HG03066 (cell line): Measurements from ENCODE around the gene TBC1D9.

Experiments used
- ATAC-seq: cut with Tn5 transposase; IDR thresholded peaks from one replicate; pipeline ENCODE4 v1.9.1; 2021; ENCODE audit warnings: low read depth; ENCODE audit not compliant: unreplicated experiment

Gene TBC1D9

DNA sequence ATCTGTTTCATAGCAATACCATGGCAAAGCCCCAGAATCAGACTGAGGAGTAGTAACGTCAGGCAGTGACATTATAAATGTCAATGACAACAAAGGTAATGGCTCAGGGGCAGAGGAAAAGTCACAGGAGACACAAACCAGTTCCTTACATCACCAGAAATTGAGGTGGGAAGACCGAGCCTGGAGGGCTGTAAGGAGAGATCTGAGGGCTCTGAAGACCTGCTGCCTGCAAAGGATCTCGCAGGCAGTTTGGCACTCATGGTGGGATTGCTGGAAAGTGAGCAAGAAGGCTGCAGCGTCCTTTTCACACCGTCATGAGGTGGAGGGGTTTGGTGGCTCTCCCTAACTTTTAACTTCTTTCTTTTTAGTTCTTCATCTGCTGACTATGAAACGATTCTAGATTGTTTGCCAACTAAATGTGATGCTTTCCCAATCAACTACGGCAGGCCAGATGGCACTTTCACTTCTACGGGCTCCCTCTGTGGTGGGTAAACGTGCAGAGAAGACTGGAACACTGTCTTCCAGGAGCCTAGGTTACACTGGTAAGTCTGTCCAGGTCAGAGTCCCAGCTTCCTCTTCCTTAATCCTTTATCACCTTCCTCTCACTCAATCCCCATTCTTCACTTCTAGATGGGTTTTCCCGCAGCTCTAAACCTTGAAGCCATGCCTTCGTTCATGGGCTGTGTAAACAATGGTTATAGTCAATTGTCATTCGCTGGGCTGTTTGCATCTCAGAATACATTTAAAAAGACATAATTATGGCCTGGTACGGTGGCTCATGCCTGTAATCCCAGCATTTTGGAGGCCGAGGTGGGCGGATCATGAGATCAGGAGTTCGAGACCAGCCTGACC lies 58.2 kb downstream of the TBC1D9 start:
- ATAC-seq: no peak

DNA sequence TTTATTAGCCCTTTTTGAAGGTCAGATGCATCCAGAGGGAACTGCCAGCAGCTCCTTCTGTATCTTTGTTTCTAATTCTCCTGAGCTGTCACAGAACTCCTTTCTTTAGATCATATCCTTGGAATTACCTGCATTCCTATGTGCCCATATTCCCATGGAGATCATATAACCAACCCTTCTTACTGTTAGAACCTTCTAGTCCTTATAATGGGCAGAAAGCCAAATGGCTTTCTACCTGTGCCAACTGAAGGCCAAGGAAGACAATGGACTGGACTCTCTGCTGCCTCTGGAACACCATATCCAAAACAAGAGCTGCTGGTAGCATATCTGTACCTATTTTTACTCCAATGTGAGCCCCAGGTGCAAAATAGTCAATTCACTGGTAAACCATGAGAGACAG lies 60.7 kb downstream of the TBC1D9 start:
- no peak for ATAC-seq

DNA sequence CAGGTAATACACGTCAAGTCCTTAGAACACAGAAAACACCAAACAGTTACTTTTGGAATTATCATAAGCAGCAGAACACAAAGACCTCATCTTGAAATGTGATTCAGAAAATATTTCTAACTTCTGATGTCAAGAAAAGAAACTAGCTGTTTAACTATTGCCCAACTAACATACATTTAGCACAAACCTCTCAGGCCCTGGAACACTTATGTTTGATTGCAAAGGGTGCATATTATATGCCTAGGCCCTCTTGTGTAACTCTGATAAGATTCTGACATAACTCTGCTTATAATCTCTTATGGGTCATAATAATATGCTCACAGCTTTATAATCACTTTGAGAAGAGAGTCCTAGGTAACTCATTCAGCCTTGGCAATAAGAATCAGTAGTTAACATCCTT lies 62.6 kb downstream of the TBC1D9 start:
- ATAC-seq: no peak

DNA sequence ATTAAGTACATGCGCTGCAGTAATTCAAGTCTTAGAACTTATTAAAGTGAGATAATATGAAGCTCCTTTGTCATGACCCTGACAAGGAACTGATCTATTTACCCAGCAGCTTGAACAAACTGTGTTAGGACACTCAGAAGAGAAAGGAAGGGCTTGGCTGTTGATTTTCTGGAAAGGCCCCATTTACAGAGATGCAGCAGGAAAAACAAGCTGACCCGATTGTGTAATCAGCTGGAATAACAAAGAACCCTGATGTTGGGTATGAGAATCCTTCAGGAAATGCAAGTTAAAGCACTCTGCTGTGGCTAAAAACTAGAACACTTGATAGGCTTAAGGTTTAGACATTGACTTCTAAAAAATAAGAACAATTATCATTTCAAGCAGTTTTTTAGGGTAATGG lies 64.8 kb downstream of the TBC1D9 start:
- no peak for ATAC-seq

DNA sequence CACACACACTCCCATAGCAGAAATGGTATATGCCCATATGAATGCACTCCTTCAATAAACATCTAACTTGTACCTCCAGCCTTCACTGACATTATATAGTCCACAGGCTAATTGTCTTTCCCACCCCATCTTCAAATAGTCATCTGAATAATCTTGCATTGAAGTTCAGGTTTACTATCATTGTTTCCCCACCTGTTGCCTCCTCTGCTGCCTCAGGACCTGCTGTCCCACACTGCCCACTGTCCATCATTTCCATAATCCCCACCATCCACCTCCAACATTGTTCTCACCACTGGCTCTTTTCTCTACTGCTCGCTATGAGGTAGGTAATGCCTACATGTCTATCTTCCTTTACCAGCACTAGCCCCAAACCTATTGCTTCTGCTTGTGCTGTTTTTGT lies 66.1 kb downstream of the TBC1D9 start:
- ATAC-seq: no peak

DNA sequence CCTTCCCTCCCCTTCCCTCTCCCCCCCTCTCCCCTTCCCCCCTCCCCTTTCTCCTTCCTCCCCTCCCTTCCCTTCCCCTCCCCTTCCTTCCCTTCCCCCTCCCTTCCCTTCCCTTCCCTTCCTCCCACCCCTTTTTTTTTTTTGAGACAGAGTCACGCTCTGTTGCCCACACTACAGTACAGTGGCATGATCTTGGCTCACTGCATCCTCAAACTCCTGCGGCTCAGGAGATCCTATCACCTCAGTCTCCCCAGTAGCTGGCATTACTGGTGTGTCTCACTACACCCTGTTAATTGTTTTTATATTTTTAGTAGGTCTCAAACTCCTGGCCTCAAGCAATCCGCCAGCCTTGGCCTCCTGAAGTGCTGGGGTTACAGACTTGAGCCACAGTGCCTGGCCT lies 66.6 kb downstream of the TBC1D9 start:
- ATAC-seq: no peak

DNA sequence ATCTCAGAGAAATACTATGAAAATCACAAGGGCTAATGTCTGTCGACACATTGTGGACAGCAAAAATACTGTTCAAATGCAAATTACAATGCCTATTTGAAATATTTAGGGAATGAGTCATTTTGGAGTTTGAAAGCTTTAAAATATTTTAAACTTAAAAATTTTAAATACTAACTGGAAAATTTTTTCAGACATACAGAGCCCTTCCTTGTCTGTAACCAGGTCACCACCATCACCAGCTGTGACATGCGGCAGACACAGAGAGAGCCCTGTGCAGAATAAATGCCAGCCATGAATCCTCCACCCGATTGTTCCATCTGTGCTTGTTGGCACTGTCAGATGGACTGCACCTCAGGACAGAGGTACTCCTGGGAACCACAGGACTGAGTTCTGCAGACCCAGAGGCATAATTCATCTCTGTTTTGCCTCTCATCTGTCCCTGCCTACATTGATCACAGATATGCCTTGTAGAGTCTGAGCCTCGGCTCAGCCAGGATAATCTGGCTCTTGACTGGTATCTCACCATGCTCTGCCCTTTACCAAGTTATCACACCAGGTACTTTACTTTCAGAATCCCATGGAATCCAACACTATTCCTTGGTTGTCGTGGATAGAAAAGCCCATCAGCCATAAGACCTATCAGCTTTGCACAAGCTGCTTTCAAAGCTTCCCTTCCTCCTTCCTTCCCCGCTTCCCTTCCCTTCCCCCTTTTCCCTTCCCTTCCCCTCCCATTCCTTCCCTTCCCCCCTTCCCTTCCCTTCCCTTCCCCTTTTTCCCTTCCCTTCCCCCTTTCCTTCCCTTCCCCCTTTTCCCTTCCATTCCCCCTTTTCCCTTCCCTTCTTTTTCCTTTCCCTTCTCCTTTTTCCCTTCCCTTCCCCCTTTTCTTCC lies 67.2 kb downstream of the TBC1D9 start:
- no peak for ATAC-seq

DNA sequence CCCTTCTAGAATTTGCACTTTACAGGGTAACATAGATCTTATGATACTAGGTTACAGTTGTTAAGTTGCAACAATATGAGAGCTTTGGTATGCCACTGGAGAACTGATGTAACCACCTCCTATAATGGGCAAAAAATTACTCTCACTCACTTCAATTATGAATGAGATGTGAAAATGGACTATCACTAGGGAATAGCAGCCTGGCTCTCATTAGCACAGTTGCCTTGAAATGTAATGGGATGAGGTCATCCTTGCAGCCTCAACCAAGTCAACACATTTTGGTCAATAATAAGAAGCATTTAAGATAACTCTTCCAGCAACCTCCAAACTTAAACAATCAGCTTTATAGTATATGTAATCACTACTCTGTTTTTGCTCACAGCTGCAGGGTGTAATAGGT lies 69.4 kb downstream of the TBC1D9 start:
- no peak for ATAC-seq

DNA sequence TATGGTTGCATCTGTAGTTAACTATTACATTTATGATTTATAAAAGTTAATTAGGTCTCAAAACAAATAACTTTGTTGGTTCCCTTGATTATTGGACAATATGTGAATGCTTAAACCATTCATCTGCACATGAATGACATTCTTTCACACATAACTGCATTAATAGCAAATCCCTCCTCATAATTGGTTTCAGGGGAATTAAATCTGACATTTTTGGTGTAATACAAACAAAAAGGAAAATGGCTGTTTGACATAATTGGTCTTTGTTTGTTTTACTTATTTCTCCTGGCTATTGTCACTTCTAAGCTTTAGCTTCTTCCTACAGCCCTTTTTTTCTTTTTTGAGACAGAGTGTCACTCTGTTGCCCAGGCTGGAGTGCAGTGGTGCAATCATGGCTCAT lies 71.9 kb downstream of the TBC1D9 start:
- ATAC-seq: no peak

DNA sequence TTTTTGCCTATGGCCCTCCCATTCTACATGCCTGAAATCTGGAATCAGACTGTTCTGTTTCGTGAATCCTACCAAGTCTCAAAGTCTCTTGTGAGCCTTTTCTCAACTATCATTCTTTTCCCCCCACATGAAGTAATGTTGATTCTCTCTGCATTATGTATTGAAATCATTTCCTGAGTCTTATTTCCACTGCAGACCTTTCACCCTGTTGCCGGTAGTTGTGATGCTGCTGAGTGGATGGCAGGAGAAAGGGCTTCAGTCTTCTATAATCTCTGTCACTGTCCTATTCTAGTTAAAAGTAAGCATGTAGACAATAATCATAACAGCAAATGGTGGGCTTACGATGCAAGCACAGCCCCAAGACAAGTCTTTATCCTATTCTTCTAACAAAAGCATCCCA lies 75.0 kb downstream of the TBC1D9 start:
- ATAC-seq: no peak

DNA sequence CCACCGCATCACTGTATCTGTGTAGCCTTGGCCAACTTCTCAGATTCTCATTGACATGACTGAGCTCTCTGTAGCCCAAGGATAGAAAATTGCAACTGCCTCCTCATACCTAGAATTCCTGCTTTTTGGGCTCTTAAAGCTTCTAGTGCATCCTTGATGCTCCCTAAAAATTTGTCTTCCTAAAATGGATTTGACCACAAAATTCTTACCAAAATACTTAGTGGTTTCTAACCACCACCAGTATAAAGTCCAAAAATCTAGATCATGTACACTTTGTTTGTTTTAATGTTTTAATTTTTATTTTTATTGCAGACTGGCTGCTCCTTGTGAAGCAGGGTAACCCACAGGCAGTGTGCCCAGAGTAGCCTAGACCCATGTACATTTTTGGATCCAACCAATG lies 75.5 kb downstream of the TBC1D9 start:
- no peak for ATAC-seq

DNA sequence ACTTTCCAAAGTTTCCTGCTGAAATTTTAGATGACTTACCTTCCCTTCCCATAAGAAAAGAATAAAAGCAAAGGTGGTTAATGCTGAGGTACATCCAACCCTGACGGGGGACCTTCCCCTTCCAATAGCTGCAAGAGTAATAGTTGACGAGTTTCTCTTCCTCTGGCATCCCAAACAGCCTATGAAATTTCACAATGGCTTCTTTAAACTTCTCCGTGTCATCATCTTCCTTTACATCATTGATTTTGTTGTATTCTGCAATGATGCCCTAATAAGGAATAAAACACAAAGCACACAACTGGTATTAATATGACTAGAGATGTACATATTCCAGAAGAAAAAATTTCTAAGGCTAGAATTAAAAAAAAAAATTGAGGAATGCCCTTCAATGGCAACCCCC lies 76.6 kb downstream of the TBC1D9 start:
- no peak for ATAC-seq

DNA sequence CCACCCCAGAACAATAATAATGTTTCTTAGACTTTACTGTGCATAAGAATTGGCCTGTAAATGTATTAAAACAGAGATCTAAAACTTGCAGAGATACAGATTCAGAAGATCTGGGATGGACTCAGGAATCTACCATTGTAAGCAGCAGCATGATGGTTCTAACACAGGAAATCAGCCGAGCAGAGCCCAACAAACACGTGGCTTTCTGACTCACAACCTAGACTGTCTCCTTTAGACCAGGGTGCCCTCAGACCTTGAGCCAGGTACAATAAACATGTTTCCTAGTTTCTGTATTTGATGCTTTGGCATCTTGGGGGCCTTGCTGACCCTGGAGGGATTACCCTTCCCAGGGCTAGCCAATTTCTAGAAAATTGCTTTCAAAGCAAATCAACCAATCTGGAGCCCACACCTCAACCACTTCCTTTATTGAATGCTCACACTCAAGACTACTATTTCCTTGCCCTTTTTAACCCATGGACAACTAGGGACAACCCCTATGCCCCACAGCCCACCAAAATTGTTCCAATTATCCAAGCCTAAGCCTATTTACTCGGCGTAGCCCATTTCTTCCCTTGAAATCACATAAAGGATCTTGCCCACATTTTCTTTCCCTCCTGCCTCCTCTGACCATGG lies 80.5 kb downstream of the TBC1D9 start:
- ATAC-seq: no peak

DNA sequence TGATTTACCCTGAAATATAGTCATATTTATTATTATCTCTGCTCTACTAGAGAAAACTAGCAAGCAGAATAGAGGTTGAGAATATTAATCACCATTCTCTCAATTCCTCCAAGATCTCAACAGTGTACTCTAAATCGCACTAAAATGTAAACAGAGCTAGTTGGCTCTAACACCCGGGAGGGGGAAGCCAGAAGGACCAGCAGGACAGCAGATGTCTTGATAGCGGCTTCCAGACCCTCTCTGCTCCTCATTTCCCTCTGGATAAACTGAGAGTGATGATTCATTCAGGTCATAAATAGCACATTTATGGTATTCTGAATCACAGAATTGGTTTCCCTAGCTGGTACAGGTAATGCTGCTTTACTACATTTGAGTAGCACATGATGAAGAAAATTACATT lies 82.5 kb downstream of the TBC1D9 start:
- no peak for ATAC-seq

DNA sequence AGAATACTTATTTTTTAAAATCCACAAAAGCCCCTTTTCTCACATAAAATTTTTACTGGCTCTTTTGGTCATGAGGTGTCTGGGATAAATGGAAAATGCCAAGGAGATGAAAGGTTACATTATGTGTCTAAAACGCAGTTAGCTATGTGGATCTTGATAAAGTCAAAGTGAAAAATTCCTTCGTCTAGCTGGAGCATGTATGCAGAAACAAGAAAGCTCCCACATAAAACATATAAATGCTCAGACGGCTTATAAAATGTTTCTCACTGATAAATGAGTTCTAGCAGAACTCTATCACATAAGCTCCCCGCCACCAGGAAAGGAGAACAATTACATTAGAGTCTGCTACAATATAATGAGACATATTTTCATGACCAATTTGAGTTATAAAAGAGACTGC lies 83.8 kb downstream of the TBC1D9 start:
- no peak for ATAC-seq

DNA sequence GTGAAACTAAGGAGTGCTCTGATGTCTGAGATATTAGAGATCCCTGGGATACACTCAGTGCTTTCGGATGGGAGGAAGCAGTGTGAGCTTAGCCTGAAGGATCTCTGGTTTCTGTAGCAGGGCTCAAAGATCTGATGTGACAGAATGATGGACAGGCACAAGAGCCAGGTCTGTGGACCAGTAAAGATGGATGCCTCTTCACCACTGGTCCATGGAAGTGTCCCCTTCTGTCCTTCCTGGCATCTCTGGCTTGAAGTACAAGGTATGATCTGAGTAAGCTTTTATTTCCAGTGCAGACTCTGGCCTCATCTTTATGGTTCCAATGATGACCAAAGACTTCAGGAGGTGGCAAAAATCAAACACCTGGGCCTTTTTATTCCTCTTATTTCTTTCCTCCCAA lies 88.1 kb downstream of the TBC1D9 start:
- ATAC-seq: no peak

DNA sequence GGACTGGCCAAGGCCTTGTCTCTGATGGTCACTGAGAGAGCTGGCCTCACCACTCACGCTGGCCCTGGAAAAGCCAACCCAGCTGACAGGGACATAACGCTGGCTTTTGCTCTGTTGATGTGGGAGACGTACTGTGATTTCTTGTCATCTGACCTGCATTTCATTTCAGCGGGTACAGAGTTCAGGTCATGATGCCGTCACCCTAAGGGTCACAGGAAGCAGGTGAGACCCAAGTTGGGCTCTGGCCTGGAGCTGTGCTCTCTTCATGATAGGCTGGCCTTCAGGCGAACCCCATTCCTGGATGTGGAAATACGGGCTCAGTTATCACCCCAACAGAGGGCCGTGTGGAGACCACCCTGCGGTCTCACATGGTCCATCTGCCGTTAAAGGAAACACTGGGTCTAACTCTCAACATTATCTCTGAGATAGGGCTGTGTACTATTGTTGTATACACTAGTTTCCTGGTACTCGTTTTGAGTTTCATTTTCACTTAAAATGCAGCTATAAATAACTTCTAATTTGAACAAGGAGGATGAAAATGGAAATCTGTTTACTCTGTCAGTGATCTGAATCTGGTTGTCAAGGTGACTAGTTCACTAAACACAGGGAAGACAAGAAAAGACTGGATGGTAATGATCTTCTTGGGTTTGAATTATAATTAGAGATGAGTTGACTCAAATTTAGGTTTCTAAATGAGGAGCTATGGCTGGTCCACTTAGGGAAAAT lies 89.1 kb downstream of the TBC1D9 start:
- no peak for ATAC-seq

DNA sequence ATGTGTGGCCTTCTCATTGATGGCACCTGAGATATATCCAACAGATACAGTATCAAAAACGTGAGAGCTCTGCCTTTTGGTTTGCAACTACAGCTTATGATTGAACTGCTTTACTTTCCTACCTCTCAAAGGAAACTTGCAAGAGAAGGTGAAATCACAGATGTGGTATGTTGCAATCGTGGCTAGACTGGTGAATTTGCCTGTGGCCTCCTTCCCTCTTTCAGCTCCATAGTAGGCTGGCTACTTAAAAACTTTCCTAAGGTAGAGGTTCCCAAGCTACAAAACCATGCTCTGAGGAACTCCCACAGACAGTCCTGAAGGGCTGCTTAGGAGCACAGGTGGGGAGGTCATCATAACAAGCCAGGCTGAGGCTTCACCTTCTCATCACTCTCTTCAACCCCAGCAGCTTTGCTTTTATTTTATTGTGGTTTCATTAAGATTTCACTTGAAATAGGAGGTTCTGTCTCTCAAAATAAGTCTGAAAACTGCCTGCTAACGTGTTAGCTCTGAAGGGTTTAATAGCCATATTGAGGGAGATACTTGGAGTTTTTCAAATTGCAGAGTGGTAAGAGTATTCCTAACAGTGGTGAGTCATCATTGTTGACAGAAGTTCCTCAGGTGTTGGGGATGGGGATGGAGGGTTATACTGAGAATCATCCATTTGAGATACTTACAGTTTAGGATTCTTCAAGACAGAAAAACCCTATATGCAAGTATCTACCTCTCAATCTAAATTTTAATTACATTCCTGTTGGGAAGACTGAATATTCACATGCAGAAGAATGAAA lies 93.9 kb downstream of the TBC1D9 start:
- ATAC-seq: no peak

DNA sequence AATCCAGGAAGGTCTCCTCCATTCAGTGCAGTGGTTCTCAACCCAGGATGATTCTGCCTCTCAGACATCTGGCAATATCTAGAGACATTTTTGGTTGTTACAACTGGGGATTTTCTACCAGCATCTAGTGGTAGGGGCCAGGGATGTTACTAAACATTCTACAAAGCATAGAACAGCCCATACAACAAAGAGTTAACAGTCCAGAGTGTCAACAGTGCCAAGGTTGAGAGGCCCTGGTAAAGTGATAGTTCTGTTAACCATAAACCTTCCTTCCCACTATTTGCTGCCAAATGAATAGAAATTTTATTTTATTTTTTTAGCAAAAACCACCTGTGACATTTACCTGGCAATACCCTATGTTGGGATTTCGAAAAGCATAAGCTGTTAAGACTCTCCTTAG lies 94.6 kb downstream of the TBC1D9 start:
- no peak for ATAC-seq
